Suprapubic skin (tissue), 4 donors: Measurements from ENCODE around the gene NELL1. TPM values are rescaled to one million over a fixed set of nuclear protein-coding genes. Genes with fewer than 3 reads are reported as not detected.
A peak's percentile ranks its signal among the peaks of the same experiment; 100 is the strongest.

ENCODE experiments used
- DNase-seq, 2 donors: peaks; one replicate each; pipeline ENCODE4 v3.0.0-alpha.2; 2019; ENCODE audit warnings: low spot score in 2 of 2
- H3K27ac ChIP-seq: fragments of 200-600 bp; sonication (generic); one replicate; pipeline ENCODE4 v1.5.1; 2019
- H3K27me3 ChIP-seq: fragments of 200-600 bp; sonication (generic); one replicate; pipeline ENCODE4 v1.5.1; 2019
- H3K36me3 ChIP-seq: fragments of 200-600 bp; sonication (generic); one replicate; pipeline ENCODE4 v1.5.1; 2019
- H3K4me1 ChIP-seq: fragments of 200-600 bp; sonication (generic); one replicate; pipeline ENCODE4 v1.5.1; 2019
- H3K4me3 ChIP-seq: fragments of 200-600 bp; sonication (generic); one replicate; pipeline ENCODE4 v1.5.1; 2019; ENCODE audit warnings: mild to moderate bottlenecking
- H3K9me3 ChIP-seq: fragments of 200-600 bp; sonication (generic); one replicate; pipeline ENCODE4 v1.5.1; 2019
- EP300 ChIP-seq: sonication (generic); formaldehyde crosslinking; IDR thresholded peaks from one replicate; pipeline ENCODE4 v1.6.1; 2017; ENCODE audit warnings: antibody characterized with exemption
- POLR2A ChIP-seq, 2 donors: fragments of 450-650 bp; IDR thresholded peaks; one replicate each; pipeline ENCODE4 v1.6.1; 2017; ENCODE audit warnings: antibody characterized with exemption in 2 of 2, mild to moderate bottlenecking in 2 of 2, moderate library complexity in 2 of 2
- POLR2AphosphoS5 ChIP-seq, 3 donors: sonication (generic); formaldehyde crosslinking; IDR thresholded peaks; one replicate each; pipeline ENCODE4 v1.6.1; 2017; ENCODE audit warnings: antibody characterized with exemption in 3 of 3
- WGBS: methylation state at CpG from one replicate; pipeline ENCODE4 v1.1.5; 2018; 5-methylcytosine and 5-hydroxymethylcytosine counted together
- total RNA-seq, 4 donors: library from RNA; depleted of rRNA; stranded (reverse); fragments of >200 nt; gene quantifications; one replicate each; pipeline ENCODE4 v1.1.0, GENCODE V29; 2016
- TF ChIP-seq, protein P1 (sequence below), 2 donors: fragments of 200-600 bp in 1 of 2; fragments of 450-650 bp in 1 of 2; sonication (generic) in 1 of 2; IDR thresholded peaks; one replicate each; pipeline ENCODE4 v1.5.1; 2016 to 2019; ENCODE audit warnings: antibody characterized with exemption in 2 of 2, mild to moderate bottlenecking in 1 of 2, moderate library complexity in 1 of 2

The NELL1 gene
- total RNA-seq, 4 donors from 2014 or later, result 0.18 to 3.9 TPM; not detected in 2

DNA sequence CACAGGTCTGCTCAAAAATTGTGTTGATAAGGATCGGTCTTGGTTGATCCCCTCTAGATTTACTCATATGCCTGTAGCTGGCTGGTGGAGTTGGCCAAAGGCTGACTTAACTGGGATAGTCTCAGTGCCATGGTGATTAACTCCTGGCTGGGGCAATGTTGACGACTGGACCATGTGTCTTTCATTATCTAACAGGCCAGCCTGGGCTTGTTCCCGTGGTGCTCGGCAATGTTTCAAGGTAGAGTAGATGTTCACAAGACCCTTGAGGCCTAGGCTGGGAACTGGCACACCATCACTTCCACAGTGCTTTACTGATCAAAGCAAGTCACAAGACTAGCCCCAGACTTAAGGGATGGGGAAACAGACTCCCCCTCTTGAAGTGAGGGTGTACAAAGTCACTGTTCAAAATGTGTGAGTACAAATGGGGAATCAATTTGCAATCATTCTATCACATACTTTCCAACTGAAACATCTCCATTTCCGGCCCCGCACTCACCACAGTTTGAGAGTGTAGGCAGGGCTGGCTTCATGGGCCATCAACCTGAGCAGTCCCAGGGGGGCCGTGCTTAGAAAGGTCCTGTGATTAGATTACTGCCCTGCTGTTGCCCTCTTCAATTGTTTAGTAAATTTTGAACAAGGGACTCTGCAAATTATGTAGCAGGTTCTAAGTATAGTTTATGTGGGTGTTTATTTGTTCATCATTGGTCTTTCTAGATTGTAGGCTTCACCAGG, 240.8 kb downstream of the NELL1 start:
- Histone ChIP-seq H3K27ac (no peak overlapping the region), H3K27me3 (no peaks in the 10 kb centered on the region), H3K4me3 (no peak overlapping the region), H3K36me3 (no peaks in the 10 kb centered on the region), H3K9me3 (no peaks in the 10 kb centered on the region), H3K4me1 (no peaks in the 10 kb centered on the region)
- TF ChIP-seq POLR2A (IDR thresholded peaks at IDR 0.05) (no peak), EP300 (no peak), POLR2AphosphoS5 (IDR thresholded peaks at IDR 0.05) (no peak)
- TF ChIP-seq, protein P1, sequence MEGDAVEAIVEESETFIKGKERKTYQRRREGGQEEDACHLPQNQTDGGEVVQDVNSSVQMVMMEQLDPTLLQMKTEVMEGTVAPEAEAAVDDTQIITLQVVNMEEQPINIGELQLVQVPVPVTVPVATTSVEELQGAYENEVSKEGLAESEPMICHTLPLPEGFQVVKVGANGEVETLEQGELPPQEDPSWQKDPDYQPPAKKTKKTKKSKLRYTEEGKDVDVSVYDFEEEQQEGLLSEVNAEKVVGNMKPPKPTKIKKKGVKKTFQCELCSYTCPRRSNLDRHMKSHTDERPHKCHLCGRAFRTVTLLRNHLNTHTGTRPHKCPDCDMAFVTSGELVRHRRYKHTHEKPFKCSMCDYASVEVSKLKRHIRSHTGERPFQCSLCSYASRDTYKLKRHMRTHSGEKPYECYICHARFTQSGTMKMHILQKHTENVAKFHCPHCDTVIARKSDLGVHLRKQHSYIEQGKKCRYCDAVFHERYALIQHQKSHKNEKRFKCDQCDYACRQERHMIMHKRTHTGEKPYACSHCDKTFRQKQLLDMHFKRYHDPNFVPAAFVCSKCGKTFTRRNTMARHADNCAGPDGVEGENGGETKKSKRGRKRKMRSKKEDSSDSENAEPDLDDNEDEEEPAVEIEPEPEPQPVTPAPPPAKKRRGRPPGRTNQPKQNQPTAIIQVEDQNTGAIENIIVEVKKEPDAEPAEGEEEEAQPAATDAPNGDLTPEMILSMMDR (IDR thresholded peaks at IDR 0.05), result no peak
- 61% methylated on average over 7 of the region's 7 CpGs for WGBS
- peak; percentile 69 to 76 for DNase-seq

DNA sequence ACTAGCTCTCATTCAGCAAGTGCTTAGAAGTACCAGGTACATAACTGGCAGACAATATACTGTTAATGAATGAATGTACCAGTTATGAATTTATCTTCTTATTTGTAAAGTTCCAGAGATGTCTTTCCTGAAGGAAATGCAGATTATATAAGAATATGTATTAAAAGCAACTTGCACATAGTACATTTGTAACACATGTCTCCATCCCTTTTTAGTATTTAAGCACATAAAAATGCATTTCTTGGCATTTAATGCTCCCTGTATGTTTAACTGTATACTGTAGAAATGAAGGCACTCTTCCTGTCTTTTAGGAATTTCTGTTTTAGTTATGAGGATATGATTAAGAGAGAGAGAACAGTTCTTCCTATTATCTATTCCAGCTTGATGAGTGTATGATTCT, 241.3 kb downstream of the NELL1 start:
- Histone ChIP-seq H3K9me3 (no peaks in the 10 kb centered on the region), H3K4me3 (no peak overlapping the region), H3K27me3 (no peaks in the 10 kb centered on the region), H3K4me1 (no peaks in the 10 kb centered on the region), H3K36me3 (no peaks in the 10 kb centered on the region), H3K27ac (no peak overlapping the region)
- no peak for TF ChIP-seq POLR2A (IDR thresholded peaks at IDR 0.05)
- TF ChIP-seq, protein P1 (IDR thresholded peaks at IDR 0.05), result no peak
- no peak for TF ChIP-seq POLR2AphosphoS5 (IDR thresholded peaks at IDR 0.05)
- no peak for TF ChIP-seq EP300
- DNase-seq, result no peak

DNA sequence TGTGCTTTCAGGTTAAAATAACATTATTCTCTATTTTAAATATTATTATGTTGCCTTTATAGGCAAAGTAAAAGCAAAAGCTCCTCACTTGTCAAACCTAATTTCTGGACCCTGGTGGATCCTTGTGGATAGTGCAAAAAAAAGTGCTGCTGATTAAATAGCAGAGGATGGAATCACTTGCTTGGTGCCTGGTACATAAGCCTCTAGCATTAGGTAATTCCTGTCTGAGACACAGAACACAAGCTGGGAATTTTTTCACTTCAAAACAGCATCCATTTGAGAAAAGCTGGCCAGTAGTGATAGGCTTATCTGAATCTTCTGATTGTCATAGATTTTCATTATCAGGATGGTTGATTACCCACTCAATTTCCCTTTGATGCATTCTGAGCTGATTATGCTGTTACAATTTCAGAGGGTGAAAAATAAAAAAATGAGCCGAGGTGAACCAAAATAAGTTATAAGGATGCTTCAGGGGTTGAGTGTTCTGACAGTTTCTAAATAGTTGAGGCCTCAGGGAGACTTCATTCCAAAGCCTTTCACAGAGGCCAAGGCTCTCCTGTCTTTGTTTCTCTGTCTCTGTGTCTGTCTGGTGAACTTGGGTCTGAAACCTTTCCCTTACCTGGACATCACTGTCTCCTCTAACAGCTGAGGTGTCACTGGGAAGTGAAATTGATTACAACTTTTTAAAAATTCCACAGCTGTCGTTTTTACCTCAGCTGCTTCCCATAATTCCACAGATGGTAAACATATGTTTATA, 242.9 kb downstream of the NELL1 start:
- Histone ChIP-seq H3K4me3 (no peak overlapping the region), H3K27ac (no peak overlapping the region), H3K36me3 (no peaks in the 10 kb centered on the region), H3K4me1 (no peaks in the 10 kb centered on the region), H3K27me3 (no peaks in the 10 kb centered on the region), H3K9me3 (no peaks in the 10 kb centered on the region)
- TF ChIP-seq, protein P1 (IDR thresholded peaks at IDR 0.05), result no peak
- no peak for TF ChIP-seq EP300
- TF ChIP-seq POLR2AphosphoS5 (IDR thresholded peaks at IDR 0.05), result no peak
- TF ChIP-seq POLR2A (IDR thresholded peaks at IDR 0.05), result no peak
- DNase-seq, result no peak
- 23% methylated on average over 2 of the region's 2 CpGs for WGBS

DNA sequence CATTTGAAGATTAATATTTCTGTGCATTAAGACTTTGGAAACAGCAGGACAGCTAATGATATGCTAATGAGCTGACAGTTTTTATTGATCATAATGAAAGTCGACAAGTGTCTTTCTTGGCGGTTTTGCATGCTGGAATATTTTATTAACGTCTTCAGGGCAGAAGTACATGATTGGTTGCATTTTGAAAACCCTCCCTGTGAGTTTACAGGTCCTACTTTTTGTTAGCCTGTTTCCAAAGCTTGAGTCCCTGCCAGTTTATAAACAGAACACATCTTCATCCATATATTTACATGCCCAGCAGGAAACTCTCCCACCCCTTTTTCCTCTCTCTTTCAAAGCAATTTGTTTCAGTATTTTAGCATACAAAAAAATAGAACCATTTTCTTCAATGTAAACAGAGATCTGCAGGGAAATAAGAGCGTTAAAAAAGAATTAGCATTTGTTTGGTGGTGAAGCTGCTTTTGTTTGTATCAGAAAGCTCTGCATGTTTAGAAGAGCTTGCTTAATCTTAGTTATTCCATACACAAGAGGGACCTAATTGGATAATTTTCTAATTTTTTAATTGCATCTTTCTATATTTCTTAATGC, 243.6 kb downstream of the NELL1 start:
- no peaks in the 10 kb centered on the region for H3K4me1 ChIP-seq
- H3K36me3 ChIP-seq, result no peaks in the 10 kb centered on the region
- no peak overlapping the region for H3K4me3 ChIP-seq
- TF ChIP-seq POLR2A (IDR thresholded peaks at IDR 0.05), result no peak
- TF ChIP-seq, protein P1 (IDR thresholded peaks at IDR 0.05), result no peak
- TF ChIP-seq EP300, result no peak
- DNase-seq, result no peak
- WGBS, result 18% methylated on average over 4 of the region's 4 CpGs
- no peaks in the 10 kb centered on the region for H3K9me3 ChIP-seq
- no peaks in the 10 kb centered on the region for H3K27me3 ChIP-seq
- H3K27ac ChIP-seq, result no peak overlapping the region

DNA sequence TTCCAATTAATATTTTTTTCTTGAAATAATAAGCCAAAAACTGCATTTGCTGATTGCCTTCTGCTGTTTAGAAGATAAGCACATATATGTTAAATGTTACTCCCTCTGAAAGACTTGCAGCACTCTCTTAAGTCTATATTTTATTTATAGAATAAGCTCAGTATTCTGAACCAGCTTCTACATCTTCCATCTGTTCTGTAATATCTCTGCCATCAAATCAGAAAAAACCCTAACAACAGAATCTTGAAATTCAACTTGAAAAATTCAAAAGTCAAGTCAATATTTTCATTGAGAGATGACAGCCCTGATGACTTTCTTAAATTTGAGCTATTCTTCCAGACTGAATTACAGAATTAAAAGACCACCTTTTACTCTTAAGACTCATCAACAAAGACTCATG, 247.9 kb downstream of the NELL1 start:
- no peak for DNase-seq
- Histone ChIP-seq H3K9me3 (no peaks in the 10 kb centered on the region), H3K27me3 (no peaks in the 10 kb centered on the region), H3K36me3 (no peaks in the 10 kb centered on the region), H3K4me3 (no peak overlapping the region), H3K27ac (no peak overlapping the region), H3K4me1 (no peaks in the 10 kb centered on the region)
- no peak for TF ChIP-seq POLR2AphosphoS5 (IDR thresholded peaks at IDR 0.05)
- TF ChIP-seq EP300, result no peak
- TF ChIP-seq, protein P1 (IDR thresholded peaks at IDR 0.05), result no peak
- no peak for TF ChIP-seq POLR2A (IDR thresholded peaks at IDR 0.05)
